ENCODE results near the gene ZBTB16.

- TF ChIP-seq CTCF (IDR thresholded peaks at IDR 0.05; ENCODE audit: extremely low read depth in 1 of 2, insufficient read depth in 1 of 2, low read depth in 1 of 2, low read length in 2 of 2) (no peak), GATA2 (IDR thresholded peaks at IDR 0.05; ENCODE audit: insufficient read depth, insufficient read length, low read depth, low read length) (no peak), FOS (IDR thresholded peaks at IDR 0.05; ENCODE audit: borderline replicate concordance, insufficient read depth, low read length) (no peak), POLR2A (IDR thresholded peaks at IDR 0.05; ENCODE audit: low read depth, low read length) (no peak), MAX (IDR thresholded peaks at IDR 0.05; ENCODE audit: insufficient read depth, insufficient read length) (no peak), EZH2 (IDR thresholded peaks at IDR 0.05; ENCODE audit: borderline replicate concordance, low read depth, low read length, severe bottlenecking) (no peak)
Observed at GRCh38 chr11:114202011-114202609, 142.6 kb downstream of the ZBTB16 start.

Data from endothelial cell of umbilical vein (primary cell).